Transverse colon (tissue), 3 donors: ENCODE measurements around the gene CADM4.

Experiments
- EP300 ChIP-seq: sonication (generic); formaldehyde crosslinking; IDR thresholded peaks from one replicate; pipeline ENCODE4 v1.6.1; 2017; ENCODE audit warnings: antibody characterized with exemption, low read depth
- POLR2A ChIP-seq: fragments of 450-650 bp; IDR thresholded peaks from one replicate; pipeline ENCODE4 v1.6.1; 2016; ENCODE audit warnings: antibody characterized with exemption, mild to moderate bottlenecking, moderate library complexity
- TF ChIP-seq, protein P1 (sequence below), 5 experiments: fragments of 200-600 bp in 3 of 5; fragments of 450-650 bp in 2 of 5; sonication (generic) in 3 of 5; IDR thresholded peaks; 1 replicate in 2 of 5; 2 replicates in 3 of 5; pipeline ENCODE4 v1.5.1; 2016 to 2017; ENCODE audit warnings: antibody characterized with exemption in 5 of 5, inconsistent platforms in 3 of 5, mild to moderate bottlenecking in 2 of 5, moderate library complexity in 1 of 5

DNA sequence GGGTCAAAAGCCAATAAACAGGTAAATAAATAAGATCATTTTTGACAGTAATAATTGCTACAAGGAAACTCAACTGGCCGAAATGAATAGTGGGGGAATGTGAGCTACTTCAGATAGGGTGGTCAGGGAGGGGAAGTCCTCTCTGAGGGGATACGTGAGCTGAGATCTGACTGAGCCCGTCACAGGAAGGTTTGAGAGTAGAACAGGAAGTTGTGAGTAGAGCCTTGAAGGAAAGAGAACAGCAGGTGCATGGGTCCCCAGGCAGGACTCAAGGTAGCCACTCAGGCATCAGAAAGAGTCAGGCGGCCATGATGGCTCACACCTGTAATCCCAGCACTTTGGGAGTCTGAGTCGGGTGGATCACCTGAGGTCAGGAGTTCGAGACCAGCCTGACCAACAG, 50.0 kb downstream of the CADM4 start:
- TF ChIP-seq, protein P1, sequence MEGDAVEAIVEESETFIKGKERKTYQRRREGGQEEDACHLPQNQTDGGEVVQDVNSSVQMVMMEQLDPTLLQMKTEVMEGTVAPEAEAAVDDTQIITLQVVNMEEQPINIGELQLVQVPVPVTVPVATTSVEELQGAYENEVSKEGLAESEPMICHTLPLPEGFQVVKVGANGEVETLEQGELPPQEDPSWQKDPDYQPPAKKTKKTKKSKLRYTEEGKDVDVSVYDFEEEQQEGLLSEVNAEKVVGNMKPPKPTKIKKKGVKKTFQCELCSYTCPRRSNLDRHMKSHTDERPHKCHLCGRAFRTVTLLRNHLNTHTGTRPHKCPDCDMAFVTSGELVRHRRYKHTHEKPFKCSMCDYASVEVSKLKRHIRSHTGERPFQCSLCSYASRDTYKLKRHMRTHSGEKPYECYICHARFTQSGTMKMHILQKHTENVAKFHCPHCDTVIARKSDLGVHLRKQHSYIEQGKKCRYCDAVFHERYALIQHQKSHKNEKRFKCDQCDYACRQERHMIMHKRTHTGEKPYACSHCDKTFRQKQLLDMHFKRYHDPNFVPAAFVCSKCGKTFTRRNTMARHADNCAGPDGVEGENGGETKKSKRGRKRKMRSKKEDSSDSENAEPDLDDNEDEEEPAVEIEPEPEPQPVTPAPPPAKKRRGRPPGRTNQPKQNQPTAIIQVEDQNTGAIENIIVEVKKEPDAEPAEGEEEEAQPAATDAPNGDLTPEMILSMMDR (IDR thresholded peaks at IDR 0.05): no peak
- TF ChIP-seq POLR2A: no peak
- no peak for TF ChIP-seq EP300
